SU-DHL-6 (cell line): ENCODE measurements around the gene CDKN3.

ENCODE experiments used
- H2AFZ ChIP-seq: fragments of 200-600 bp; sonication (generic); 2 replicates; pipeline ENCODE4 v1.6.1; 2014; ENCODE audit warnings: low read depth, mild to moderate bottlenecking, moderate library complexity, mixed read lengths, antibody characterized with exemption, low read length; ENCODE audit not compliant: severe bottlenecking
- H3F3A ChIP-seq: fragments of 200-600 bp; shearing (Covaris generic); 2 replicates; pipeline ENCODE4 v1.6.0; 2016; ENCODE audit warnings: antibody characterized with exemption, mild to moderate bottlenecking; ENCODE audit not compliant: insufficient read depth
- H3K27ac ChIP-seq: fragments of 200-600 bp; sonication (generic); 2 replicates; pipeline ENCODE4 v1.5.1; 2016; ENCODE audit warnings: low read depth, mild to moderate bottlenecking, low read length, moderate library complexity, mixed read lengths
- H3K27me3 ChIP-seq: fragments of 200-600 bp; sonication (generic), shearing (Covaris generic); 2 replicates; pipeline ENCODE4 v1.6.0; 2014; ENCODE audit warnings: mild to moderate bottlenecking, low read length
- H3K36me3 ChIP-seq: fragments of 200-600 bp; sonication (generic); 2 replicates; pipeline ENCODE4 v1.6.1; 2014; ENCODE audit warnings: mild to moderate bottlenecking, low read length, mixed read lengths
- H3K4me2 ChIP-seq: fragments of 300-600, 200-600 bp; shearing (Covaris generic), sonication (generic); 2 replicates; pipeline ENCODE4 v1.6.0; 2014; ENCODE audit warnings: low read length, low read depth, mild to moderate bottlenecking; ENCODE audit not compliant: poor library complexity, severe bottlenecking
- H3K4me3 ChIP-seq: fragments of 200-600 bp; sonication (generic); 2 replicates; pipeline ENCODE4 v1.5.1; 2014; ENCODE audit warnings: antibody characterized with exemption, low read length, mild to moderate bottlenecking, mixed read lengths; ENCODE audit not compliant: insufficient read depth, poor library complexity, severe bottlenecking
- H3K79me2 ChIP-seq: fragments of 200-600 bp; sonication (generic); 2 replicates; pipeline ENCODE4 v1.6.1; 2014; ENCODE audit warnings: mild to moderate bottlenecking, low read length, moderate library complexity; ENCODE audit not compliant: insufficient read depth
- H3K9ac ChIP-seq: fragments of 200-600 bp; sonication (generic); 2 replicates; pipeline ENCODE4 v1.7.0; 2014; ENCODE audit warnings: mild to moderate bottlenecking, low read length
- H3K9me2 ChIP-seq: fragments of 200-600 bp; sonication (generic); replicated peaks from 2 replicates; pipeline ENCODE4 v1.6.1; 2014; ENCODE audit warnings: low read length; ENCODE audit not compliant: insufficient read depth
- H3K9me3 ChIP-seq: fragments of 200-600 bp; sonication (generic); 2 replicates; pipeline ENCODE4 v1.6.1; 2014; ENCODE audit warnings: low read length, mixed read lengths; ENCODE audit not compliant: insufficient read depth
- H4K20me1 ChIP-seq: fragments of 200-600 bp; sonication (generic); 2 replicates; pipeline ENCODE4 v1.6.1; 2014; ENCODE audit warnings: low read depth, mild to moderate bottlenecking, antibody characterized with exemption, low read length, moderate library complexity, mixed read lengths
- CTCF ChIP-seq: fragments of 200-600 bp; sonication (generic); IDR thresholded peaks from one replicate; pipeline ENCODE4 v1.5.1; 2017; ENCODE audit warnings: antibody characterized with exemption, mild to moderate bottlenecking, low read length, moderate library complexity; ENCODE audit not compliant: insufficient read depth, poor library complexity, severe bottlenecking
- EZH2phosphoT487 ChIP-seq: fragments of 200-600 bp; sonication (generic), shearing (Covaris generic); conservative IDR thresholded peaks from 2 replicates; pipeline ENCODE4 v1.6.1; 2018; ENCODE audit warnings: mild to moderate bottlenecking, antibody characterized with exemption, low read length, moderate library complexity, mixed read lengths

The CDKN3 gene, protein sequence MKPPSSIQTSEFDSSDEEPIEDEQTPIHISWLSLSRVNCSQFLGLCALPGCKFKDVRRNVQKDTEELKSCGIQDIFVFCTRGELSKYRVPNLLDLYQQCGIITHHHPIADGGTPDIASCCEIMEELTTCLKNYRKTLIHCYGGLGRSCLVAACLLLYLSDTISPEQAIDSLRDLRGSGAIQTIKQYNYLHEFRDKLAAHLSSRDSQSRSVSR

DNA sequence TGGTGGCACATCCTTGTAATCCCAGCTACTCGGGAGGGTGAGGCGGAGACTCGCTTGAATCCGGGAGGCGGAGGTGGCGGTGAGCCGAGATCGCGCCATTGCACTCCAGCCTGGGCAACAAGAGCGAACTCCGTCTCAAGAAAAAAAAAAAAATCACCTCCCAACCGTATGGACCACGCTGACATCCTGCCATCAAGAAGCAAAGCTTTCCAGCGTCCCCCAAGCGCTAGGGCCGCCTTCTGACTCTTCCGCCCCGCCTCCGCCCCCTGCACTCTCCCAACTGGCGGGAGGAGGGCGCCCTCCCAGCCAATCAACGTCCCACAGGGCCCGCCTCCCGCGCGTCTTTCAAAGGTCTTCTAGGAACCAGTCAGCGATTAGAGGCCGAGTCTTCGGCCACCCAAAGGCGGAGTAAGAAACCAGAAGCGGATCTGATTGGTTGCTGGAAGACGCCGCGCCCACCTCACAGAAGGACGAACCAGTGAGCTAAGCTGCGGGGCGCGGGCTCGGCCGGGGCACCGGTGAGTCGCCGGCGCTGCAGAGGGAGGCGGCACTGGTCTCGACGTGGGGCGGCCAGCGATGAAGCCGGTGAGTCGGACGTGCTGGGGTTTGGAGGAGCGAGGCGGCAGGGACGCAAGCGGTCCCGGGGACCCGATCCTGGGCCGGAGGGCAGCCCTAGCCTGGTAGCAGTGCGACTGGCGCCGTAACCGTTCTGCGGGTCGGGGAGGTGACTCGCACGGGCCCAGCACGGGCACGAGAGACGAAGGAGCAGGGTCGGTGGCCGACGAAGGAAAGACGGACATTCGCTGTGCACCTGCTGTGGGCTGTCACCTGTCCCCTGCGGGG is at the start of gene CDKN3:
TSS of gene CDKN3 (plus strand) at position 515 of the 843 bp plus-strand sequence. CDS start at position 577, 62 bp downstream.
- H3K9me3 ChIP-seq, result no peaks in the 10 kb centered on the region
- TF ChIP-seq EZH2phosphoT487 (no peak), CTCF (no peak)
- H4K20me1 ChIP-seq, result no peaks in the 10 kb centered on the region
- H3K4me3 ChIP-seq, result peak within 1 kb of the TSS; percentile 72
- peak within 1 kb of the TSS; percentile 67 for H3K27ac ChIP-seq
- H3K9me2 ChIP-seq, result no peaks in the 10 kb centered on the region
- H3K36me3 ChIP-seq, result peaks cover 25% of the 10 kb centered on the region
- peaks cover 46% of the 10 kb centered on the region for H3K79me2 ChIP-seq
- peaks cover 10% of the 10 kb centered on the region; the same call in 1 of the 2 replicates for H3F3A ChIP-seq
- H3K27me3 ChIP-seq, result no peaks in the 10 kb centered on the region
- H2AFZ ChIP-seq, result peak within 1 kb of the TSS; percentile 81
- H3K9ac ChIP-seq, result peak within 1 kb of the TSS; percentile 87
- H3K4me2 ChIP-seq, result peak within 1 kb of the TSS; percentile 70

DNA sequence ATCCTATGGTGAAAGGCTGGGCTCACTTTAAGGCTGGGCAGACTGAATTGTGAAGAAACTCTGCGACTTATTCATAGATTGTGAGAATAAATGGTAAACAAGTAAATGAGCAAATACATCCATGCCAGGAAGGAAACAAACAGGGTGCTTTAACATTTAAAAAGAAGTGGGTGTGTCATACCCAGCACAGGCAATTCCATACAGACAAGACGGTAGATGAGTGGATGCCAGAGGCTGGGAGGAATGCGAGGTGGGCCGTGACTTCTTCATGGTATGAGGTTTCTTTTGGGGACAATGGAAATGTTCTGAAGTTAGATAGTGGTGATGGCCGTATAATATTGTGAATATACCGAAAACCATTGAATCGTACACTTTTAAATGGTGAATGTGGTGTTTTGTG is 49.8 kb upstream of the CDKN3 start:
- no peaks in the 10 kb centered on the region for H3K9me2 ChIP-seq
- no peak for TF ChIP-seq CTCF
- no peak for TF ChIP-seq EZH2phosphoT487
- no peak overlapping the region for H3K9ac ChIP-seq
- H3K27ac ChIP-seq, result no peak overlapping the region
- no peaks in the 10 kb centered on the region for H3K79me2 ChIP-seq
- no peaks in the 10 kb centered on the region for H3K36me3 ChIP-seq
- no peak overlapping the region for H2AFZ ChIP-seq
- no peak overlapping the region for H3K4me2 ChIP-seq
- no peaks in the 10 kb centered on the region for H4K20me1 ChIP-seq
- no peaks in the 10 kb centered on the region for H3K9me3 ChIP-seq
- H3K4me3 ChIP-seq, result no peak overlapping the region
- H3K27me3 ChIP-seq, result no peaks in the 10 kb centered on the region
- H3F3A ChIP-seq, result no peaks in the 10 kb centered on the region

- Histone ChIP-seq H3K79me2 (no peaks in the 10 kb centered on the region), H3F3A (no peaks in the 10 kb centered on the region), H3K27ac (no peak overlapping the region), H3K4me3 (no peak overlapping the region), H3K4me2 (no peak overlapping the region), H3K9ac (no peak overlapping the region), H3K27me3 (no peaks in the 10 kb centered on the region), H2AFZ (no peak overlapping the region), H4K20me1 (no peaks in the 10 kb centered on the region), H3K9me3 (no peaks in the 10 kb centered on the region), H3K36me3 (no peaks in the 10 kb centered on the region), H3K9me2 (no peaks in the 10 kb centered on the region)
- TF ChIP-seq CTCF (peak; percentile 77), EZH2phosphoT487 (no peak)
These were observed 48.7 kb upstream of the CDKN3 start for GRCh38 chr14:54348001-54348611.
